ENCODE data around the gene FAM171A2.

- TF ChIP-seq CTCF (conservative IDR thresholded peaks at IDR 0.05) (no peak), ZFX (IDR thresholded peaks at IDR 0.05) (no peak)
Measured at GRCh38 chr17:44383363-44383762, 19.7 kb upstream of the FAM171A2 start.

All from C4-2B (cell line).